ENCODE data around the gene KLHL29. TPM values are rescaled to one million over a fixed set of nuclear protein-coding genes. Genes with fewer than 3 reads are reported as not detected.

Gene KLHL29
- total RNA-seq, 1 donor from 2014 or later = 3.4 TPM

DNA sequence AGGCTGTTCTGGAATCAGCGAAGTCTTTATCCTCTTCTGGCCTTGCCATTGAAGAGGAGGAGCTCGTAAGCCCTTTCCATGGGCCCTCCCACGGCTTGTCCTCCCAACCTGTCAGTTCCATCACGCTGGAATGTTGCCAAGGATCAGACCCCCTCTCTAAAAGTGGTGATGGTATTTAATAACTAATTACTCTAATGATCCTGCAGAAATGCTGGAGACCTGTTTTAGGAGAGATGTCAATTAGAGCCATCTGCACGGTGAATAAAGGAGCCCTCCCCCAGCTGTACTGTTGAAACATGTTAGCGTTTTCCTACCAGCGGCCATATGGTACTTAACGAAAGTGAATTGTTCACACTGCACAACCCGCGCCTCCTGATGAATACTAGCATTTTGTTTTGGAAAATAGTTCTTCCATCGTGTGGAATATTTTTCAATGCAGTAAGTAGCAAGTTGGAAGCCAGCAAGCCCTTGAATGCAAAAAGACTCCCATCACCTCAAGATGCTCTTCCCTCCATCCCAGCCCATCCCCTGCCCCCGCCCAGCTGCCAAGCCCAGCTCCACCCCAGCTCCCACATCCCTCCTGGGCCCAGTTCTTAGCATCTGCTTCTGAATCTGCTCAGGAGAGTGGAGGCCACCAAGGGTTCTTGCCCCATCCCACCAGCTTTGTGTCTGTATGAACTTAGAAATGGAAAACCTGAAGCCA is 145.4 kb downstream of the KLHL29 start:
- DNase-seq (ENCODE audit: low read depth in 2 of 2) = no peak

DNA sequence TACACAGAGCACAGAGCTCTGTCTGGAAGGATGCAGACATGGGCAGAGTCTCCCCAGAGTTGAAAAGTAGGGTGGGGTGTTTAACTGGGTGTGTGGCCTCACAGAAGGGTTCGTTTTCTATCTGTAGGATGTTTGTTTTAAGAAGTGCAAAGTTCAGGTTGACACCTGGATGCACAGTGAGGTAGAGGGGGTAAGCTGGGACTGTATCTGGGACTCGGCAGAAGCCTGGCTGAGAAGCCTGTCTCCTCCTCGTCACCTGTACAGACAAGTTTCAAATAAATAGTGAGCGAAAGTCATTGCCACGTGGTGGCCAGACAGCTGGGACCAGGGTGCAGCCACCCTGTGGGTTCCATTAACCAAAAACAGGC is 145.9 kb downstream of the KLHL29 start:
- no peak for DNase-seq (ENCODE audit: low read depth in 2 of 2)

- DNase-seq (ENCODE audit: low read depth in 2 of 2) = no peak
These were observed 146.3 kb downstream of the KLHL29 start for GRCh38 chr2:23531280-23531679.

DNA sequence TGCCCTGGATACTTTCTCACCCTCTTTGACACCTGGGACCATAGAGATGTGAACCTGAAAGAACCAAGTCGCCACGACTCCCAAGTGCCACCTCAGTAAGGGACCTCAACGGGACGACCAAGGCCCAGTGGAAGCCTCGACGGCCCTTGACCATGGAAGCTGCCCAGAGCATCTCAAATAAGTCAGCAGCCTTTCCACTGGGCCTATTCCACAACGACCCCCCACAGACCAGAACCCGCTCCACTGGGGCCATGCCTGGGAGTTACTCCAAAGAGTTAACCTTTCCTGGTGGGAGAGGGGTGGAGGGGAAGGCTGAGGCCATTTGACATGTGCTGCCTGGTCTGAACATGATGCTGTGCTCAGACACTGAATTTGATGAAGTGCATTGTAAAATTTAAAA is 146.9 kb downstream of the KLHL29 start:
- DNase-seq (ENCODE audit: low read depth in 2 of 2) = no peak

GRCh38 chr2:23532391-23533337 is 147.7 kb downstream of the KLHL29 start:
- DNase-seq (ENCODE audit: low read depth in 2 of 2) = no peak

- no peak for DNase-seq (ENCODE audit: low read depth in 2 of 2)
These were observed 148.3 kb downstream of the KLHL29 start for GRCh38 chr2:23533338-23533695.

DNA sequence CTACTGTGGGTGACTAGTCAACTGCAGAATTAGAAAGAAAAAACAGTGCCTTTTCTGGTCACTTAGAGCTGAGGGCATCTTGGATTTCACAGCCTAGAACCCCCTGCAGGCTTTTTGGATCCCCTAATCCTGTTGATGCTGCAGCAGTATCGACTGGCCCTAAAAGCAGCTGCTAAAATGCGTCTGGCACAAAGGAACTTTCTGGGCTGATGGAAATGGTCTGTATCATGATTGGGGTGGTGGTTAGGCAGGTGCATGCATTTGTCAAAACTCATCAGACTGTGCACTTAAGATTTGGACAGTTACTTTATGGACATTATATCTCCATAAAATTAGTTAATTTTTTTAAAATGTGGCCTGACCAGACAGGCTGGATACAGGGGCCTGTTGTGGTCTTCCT is 149.8 kb downstream of the KLHL29 start:
- no peak for DNase-seq (ENCODE audit: low read depth in 2 of 2)

- no peak for DNase-seq (ENCODE audit: low read depth in 2 of 2)
These were observed 151.3 kb downstream of the KLHL29 start for GRCh38 chr2:23536326-23536725.

GRCh38 chr2:23537991-23538390 is 153.0 kb downstream of the KLHL29 start:
- DNase-seq (ENCODE audit: low read depth in 2 of 2) = no peak

DNA sequence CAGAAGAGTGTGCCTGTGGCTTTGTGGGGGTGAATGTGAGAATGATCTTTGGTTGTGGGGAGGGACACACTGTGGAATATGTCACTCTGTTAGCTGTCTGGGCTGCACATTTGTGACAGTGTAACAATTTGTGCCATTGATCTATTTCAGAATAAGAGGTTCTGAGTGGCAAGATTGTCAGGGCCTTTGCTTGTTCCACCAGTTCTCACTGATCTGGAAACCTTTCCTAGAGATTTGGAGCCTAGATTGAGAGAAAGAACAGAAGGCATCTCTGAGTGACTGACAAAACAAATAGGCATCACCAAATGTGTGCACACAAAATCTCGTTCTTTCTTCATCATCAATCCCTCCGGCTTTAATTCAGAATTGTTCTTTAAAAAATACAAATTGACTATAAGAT is 153.6 kb downstream of the KLHL29 start:
- no peak for DNase-seq (ENCODE audit: low read depth in 2 of 2)

DNA sequence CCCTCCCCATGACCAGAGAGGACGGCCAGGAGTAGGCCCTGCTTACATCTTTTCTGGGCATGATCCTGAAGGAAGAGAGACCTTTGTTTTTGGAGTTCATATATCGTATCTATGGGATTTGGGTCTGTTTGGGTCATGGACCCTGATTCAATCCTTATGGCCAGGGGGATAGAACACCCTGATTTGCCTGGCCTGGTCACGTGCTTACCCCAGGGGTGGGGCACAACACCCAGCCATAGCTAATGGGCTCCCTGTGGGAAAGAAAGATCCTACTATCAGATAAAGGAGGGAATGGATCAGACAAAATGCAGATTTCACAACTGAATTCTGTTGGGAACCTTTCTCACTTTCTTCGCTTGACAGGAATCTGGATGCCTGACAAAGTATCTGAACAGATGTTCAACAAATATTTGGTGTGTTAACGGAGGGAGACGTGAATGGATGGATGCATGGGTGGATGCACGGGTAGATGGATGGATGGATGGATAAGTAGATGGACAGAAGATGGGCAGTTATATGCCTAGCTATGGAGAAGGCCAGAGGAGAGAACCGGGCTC is 155.9 kb downstream of the KLHL29 start:
- DNase-seq (ENCODE audit: low read depth in 2 of 2) = no peak

DNA sequence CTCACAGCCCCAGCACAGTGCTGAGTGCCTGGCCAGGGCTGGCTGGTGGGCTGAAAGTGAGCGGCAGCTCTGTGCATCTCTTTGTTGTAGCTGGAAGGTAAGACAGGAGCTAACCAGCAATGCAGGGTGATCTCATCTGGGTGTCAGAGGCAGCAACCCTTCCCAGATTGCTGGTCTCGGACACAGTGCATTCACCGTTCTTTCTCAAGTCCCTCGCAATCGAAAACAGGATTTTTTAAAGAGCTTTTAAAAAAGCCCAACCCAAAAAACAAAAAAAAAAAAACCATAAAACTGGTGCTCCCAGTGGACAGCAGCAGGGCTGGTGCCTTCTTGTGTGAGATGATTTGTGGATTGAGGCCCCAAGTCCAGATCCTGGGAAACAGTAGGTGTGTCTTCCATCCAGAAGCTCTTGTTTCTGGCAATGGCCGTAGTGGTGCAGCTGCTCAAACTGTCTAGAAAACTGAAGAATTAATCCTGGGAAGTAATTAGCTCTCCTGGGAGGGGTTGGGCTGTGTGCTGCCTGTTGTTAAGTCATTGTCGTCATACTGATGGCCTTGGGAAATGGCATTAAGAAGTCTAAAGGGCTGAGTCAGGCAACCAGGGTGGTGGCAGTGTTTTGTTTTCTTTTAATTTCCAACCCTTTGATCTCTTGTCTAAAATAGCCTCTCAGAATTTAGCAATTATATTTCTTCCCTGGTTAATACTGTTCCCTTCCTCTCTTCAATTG is 156.7 kb downstream of the KLHL29 start:
- no peak for DNase-seq (ENCODE audit: low read depth in 2 of 2)

DNA sequence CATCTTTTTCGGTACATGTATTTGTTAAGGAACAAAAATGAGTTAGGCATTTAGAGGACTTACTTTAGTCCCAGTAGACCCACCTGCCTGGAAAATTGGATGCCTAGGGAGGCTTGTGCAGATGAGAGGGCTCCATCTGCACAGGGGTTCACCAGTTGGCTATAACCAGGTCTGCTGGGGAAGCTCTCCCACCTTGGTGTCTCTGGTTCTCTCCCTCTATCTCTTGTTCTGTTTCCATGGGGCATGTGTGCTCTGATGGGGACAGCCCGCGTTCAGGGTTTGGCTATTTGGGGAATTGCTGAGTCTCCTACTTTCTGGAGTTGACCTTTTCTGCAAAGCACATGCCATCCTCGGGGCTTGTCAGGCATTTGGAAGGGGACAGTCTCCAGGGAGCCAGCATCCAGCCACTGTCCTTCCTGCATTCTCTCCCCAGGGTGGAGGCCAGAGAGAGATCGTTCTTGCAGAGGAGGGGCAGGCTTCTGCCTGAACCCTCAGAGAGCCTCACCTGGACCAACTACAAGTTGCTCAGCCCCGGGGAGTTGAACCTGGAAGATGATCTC is 157.3 kb downstream of the KLHL29 start:
- DNase-seq (ENCODE audit: low read depth in 2 of 2) = no peak

DNA sequence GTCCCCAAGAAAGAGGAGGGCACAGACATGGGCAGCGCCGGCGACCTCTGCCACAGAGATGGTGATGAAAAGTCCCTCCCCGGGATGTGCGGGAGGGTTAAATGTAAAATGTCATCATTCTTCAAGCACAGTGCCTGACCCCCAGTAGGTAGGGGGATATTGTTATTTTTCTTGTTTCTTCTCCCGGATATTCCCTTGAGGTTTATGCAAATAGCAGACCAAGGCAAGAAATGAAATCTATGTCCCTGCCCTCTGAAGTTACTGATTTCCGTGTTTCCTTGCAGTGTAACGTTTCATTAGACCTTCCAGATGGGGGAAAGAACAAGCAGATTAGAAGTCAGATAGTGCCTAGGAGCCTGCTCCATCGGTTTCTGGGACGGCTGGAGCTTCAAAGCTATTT is 158.3 kb downstream of the KLHL29 start:
- DNase-seq (ENCODE audit: low read depth in 2 of 2) = no peak

- no peak for DNase-seq (ENCODE audit: low read depth in 2 of 2)
These were observed 158.7 kb downstream of the KLHL29 start for GRCh38 chr2:23543728-23544127.

DNA sequence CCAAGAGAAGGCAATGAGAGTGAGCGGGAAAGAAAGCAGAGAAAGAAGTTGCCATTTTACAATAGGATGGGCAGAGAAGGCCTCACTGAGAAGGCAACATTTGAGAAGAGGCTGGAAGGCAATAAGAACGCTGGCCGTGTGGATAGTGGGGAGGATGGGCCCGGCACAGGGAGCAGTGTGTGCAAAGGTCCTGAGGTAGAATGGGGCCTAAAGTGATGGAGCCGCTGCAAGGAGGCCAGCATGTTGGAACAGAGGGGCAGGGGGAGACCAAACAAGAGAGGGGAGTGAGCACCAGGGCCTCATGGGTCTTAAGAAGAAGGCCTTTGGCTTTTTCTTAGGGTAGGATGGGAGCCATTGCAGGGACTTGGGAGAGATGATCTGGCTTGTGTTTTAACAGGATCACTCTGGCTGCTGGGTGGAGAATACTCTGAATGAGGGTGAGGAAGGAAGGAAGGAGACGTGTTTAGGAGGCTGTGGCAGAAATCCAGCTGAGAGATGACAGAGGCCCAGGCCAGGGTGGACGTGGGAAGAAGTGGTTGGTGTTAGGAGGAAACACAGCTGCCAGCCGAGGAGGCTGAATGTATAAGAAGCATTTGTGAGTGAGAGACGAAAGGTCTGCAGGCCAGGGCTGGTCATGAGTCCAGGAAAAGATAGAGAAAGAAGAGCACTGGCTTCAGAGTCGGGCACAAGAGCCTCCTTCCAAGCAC is 159.8 kb downstream of the KLHL29 start:
- DNase-seq (ENCODE audit: low read depth in 2 of 2) = peak; percentile 23 to 70

- DNase-seq (ENCODE audit: low read depth in 2 of 2) = peak; percentile 18 to 51
These were observed 160.4 kb downstream of the KLHL29 start for GRCh38 chr2:23545396-23545795.

DNA sequence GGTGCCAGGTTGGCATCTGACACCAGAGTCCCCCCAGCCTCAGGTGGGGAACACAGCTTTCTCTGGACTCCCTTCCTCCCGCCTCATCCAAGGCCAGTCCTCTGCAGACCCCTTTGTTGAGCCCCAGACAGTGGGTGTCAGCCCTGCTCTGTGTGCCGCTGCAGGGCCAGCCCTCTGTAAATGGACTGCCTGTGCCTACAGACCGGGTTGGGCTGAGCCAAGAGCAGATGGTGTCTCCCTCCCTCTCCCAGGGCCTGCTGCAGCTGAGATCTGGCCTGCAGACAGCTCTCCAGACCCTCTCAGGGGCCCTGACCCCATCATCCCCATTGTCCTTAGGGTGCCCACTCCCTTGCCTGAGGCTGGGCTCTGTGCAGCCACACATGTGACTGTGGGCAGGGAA is 160.8 kb downstream of the KLHL29 start:
- no peak for DNase-seq (ENCODE audit: low read depth in 2 of 2)

DNA sequence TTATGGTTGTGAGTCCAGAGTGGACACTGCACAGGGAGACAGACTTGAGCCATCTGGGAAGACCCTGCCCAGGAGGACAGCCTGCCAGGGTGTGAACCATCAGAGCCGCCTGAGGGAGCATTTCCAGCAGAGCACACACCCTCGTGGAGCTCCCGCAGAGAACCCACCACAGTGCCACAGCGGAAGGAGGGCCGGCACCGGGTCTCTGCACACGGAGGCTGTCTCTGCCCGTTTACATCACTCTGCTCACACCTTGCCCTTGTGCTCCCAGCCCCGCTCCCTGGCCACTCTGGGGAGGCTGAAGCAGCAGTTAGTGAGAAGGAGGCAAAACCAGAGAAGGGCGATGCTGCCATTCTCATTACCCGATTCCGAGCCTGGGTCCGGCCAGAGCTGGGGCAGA is 161.9 kb downstream of the KLHL29 start:
- DNase-seq (ENCODE audit: low read depth in 2 of 2) = no peak

DNA sequence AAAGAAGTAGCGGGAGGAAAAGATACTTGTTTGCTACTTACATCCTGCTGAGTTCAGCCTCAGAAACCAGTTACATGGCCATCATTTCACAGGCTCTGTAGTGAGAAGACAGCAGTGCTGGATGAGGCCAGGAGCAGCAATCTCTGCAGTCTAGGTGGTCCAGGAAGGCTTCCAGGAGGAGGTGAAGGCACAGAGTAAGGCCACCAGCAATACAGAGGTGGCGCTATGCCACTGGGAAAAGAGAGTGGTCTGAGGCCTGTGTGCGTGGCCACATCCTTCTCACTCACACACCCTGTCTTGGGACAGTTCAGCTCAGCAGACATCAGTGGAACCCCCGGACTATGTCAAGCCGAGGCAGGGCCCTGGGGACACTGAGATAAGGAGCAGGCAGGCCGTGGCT is 162.7 kb downstream of the KLHL29 start:
- DNase-seq (ENCODE audit: low read depth in 2 of 2) = no peak

- no peak for DNase-seq (ENCODE audit: low read depth in 2 of 2)
These were observed 163.3 kb downstream of the KLHL29 start for GRCh38 chr2:23548143-23548769.
